22Rv1 (cell line): Measurements from ENCODE around the gene SMYD3.

Experiments
- ZFX ChIP-seq: fragments of 450-650 bp; IDR thresholded peaks from 2 replicates; pipeline ENCODE4 v1.6.1; 2017; ENCODE audit warnings: antibody characterized with exemption, borderline replicate concordance
- TF ChIP-seq, protein P1 (sequence below): fragments of 450-650 bp; IDR thresholded peaks from 2 replicates; pipeline ENCODE4 v1.5.1; 2017; ENCODE audit warnings: mild to moderate bottlenecking

DNA sequence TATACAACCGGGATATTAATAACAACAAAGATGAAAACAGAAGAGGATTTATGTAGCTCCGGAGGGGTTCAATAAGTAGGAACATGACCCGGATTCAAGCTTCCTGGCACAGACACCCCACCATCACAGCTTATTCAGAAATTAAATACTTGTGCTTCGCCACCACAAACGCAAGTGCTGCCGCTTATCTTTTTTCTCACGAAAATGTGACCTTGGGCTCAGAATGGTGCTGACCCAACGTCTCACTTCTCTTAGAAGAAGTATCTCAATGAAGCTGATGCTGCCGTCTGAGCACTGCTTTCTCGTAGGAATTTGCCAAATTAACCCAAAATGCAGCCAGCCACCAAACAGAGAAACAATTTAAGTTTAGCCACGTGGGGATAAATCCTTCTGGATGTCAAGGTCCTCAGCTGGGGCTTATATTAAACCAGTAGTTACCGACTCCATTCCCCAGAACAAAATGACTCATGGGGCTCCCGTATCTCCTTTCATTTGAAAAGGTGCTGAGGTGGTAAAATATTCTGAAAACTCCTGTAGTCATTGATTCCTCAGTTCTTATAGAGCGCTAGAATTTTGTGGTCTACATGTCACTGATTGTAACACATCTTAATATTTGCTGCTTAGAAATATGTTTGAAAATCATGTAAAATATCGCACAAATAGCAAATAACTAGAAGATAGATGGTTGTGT, 466.7 kb downstream of the SMYD3 start:
- TF ChIP-seq, protein P1, sequence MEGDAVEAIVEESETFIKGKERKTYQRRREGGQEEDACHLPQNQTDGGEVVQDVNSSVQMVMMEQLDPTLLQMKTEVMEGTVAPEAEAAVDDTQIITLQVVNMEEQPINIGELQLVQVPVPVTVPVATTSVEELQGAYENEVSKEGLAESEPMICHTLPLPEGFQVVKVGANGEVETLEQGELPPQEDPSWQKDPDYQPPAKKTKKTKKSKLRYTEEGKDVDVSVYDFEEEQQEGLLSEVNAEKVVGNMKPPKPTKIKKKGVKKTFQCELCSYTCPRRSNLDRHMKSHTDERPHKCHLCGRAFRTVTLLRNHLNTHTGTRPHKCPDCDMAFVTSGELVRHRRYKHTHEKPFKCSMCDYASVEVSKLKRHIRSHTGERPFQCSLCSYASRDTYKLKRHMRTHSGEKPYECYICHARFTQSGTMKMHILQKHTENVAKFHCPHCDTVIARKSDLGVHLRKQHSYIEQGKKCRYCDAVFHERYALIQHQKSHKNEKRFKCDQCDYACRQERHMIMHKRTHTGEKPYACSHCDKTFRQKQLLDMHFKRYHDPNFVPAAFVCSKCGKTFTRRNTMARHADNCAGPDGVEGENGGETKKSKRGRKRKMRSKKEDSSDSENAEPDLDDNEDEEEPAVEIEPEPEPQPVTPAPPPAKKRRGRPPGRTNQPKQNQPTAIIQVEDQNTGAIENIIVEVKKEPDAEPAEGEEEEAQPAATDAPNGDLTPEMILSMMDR, result no peak
- no peak for TF ChIP-seq ZFX
